Esophagus squamous epithelium (tissue), 5 donors: ENCODE measurements around the gene UBASH3A. TPM values are rescaled to one million over a fixed set of nuclear protein-coding genes. Genes with fewer than 3 reads are reported as not detected.

Source experiments
- DNase-seq: peaks from one replicate; lab custom pipeline; 2025; lab: John Stamatoyannopoulos, UW
- H3K27ac ChIP-seq, 4 donors: fragments of 200-600 bp; sonication (generic); one replicate each; pipeline ENCODE4 v1.5.1; 2016 to 2019; ENCODE audit warnings: mild to moderate bottlenecking in 1 of 4
- H3K27me3 ChIP-seq, 4 donors: fragments of 200-600 bp; sonication (generic); 1 replicate in 3 of 4; 2 replicates in 1 of 4; pipeline versions ENCODE4 v1.5.1 to v1.6.0; 2017 to 2021; ENCODE audit warnings: antibody characterized with exemption in 1 of 4
- H3K36me3 ChIP-seq, 3 donors: fragments of 200-600 bp; sonication (generic); one replicate each; pipeline ENCODE4 v1.5.1; 2016 to 2019
- H3K4me1 ChIP-seq, 3 donors: fragments of 200-600 bp; sonication (generic); one replicate each; pipeline ENCODE4 v1.5.1; 2017 to 2019
- H3K4me3 ChIP-seq, 4 donors: fragments of 200-600 bp; sonication (generic); 1 replicate in 3 of 4; 2 replicates in 1 of 4; pipeline ENCODE4 v1.5.1; 2016 to 2019; ENCODE audit warnings: mild to moderate bottlenecking in 2 of 4, moderate library complexity in 1 of 4
- H3K9me3 ChIP-seq, 3 donors: fragments of 200-600 bp; sonication (generic); one replicate each; pipeline ENCODE4 v1.5.1; 2016 to 2019
- CTCF ChIP-seq, 6 experiments: fragments of 450-650 bp in 4 of 6; fragments of 200-600 bp in 2 of 6; sonication (generic) in 2 of 6; IDR thresholded peaks; one replicate each; pipeline ENCODE4 v1.5.1; 2016 to 2019; ENCODE audit warnings: antibody characterized with exemption in 6 of 6, mild to moderate bottlenecking in 4 of 6, moderate library complexity in 4 of 6
- POLR2A ChIP-seq, 4 donors: fragments of 450-650 bp; IDR thresholded peaks; one replicate each; pipeline ENCODE4 v1.6.1; 2017; ENCODE audit warnings: antibody characterized with exemption in 4 of 4, mild to moderate bottlenecking in 4 of 4, moderate library complexity in 3 of 4
- WGBS, 2 donors: methylation state at CpG; one replicate each; pipeline ENCODE4 v1.1.5; 2018; 5-methylcytosine and 5-hydroxymethylcytosine counted together
- intact Hi-C: fragments of 100-400 bp; cut with DNase I; formaldehyde crosslinking; loops from one replicate; pipeline ENCODE4 v1.15.0; 2022
- total RNA-seq, 4 donors: library from RNA; depleted of rRNA; stranded (reverse); fragments of >200 nt; gene quantifications; one replicate each; pipeline ENCODE4 v1.1.0, GENCODE V29; 2016
- donor health status: DM: yes; HTN: yes; CAD: no.

The UBASH3A gene
- total RNA-seq, 4 donors from 2014 or later = 0.57 to 1.9 (median 0.73) TPM

GRCh38 chr21:42465008-42465802 is 61.5 kb downstream of the UBASH3A start:
- Histone ChIP-seq H3K9me3 (no peaks in the 10 kb centered on the region), H3K27ac (no peak overlapping the region), H3K4me1 (peaks cover 0 to 56% (median 14%) of the 10 kb centered on the region in 3 donors), H3K4me3 (no peak overlapping the region), H3K27me3 (no peaks in the 10 kb centered on the region), H3K36me3 (no peaks in the 10 kb centered on the region)
- DNase-seq = no peak
- 36 to 47% methylated on average over 8 of the region's 8 CpGs for WGBS, 2 donors
- intact Hi-C loops = no loop called here
- TF ChIP-seq CTCF (IDR thresholded peaks at IDR 0.05) (no peak), POLR2A (IDR thresholded peaks at IDR 0.05) (no peak)

DNA sequence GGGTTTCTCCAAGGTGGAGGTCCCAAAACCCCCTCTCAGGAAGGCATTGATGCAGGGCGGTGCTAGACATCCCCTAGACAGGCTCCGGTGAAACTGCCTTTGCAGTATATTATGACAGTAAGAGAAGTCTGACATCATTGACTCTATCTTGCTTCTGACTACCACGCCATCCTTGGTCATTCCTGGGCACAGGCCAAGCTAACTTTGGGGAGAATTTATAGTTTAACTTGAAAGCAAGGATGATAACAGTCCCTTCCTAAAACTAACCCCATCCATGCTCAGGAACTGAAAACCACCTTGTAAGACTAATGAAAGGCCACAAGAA is 62.1 kb downstream of the UBASH3A start:
- peaks cover 0 to 56% (median 14%) of the 10 kb centered on the region in 3 donors for H3K4me1 ChIP-seq
- DNase-seq = no peak
- intact Hi-C loops = no loop called here
- WGBS, 2 donors = 72% methylated on average over 3 of the region's 3 CpGs; no CpG with 5 or more reads in 1 of the 2 donors
- no peak overlapping the region for H3K27ac ChIP-seq
- no peaks in the 10 kb centered on the region for H3K27me3 ChIP-seq
- no peaks in the 10 kb centered on the region for H3K36me3 ChIP-seq
- TF ChIP-seq CTCF (IDR thresholded peaks at IDR 0.05) = no peak
- no peak for TF ChIP-seq POLR2A (IDR thresholded peaks at IDR 0.05)
- H3K4me3 ChIP-seq = no peak overlapping the region
- no peaks in the 10 kb centered on the region for H3K9me3 ChIP-seq

- DNase-seq = no peak
- Histone ChIP-seq H3K4me3 (no peak overlapping the region), H3K27ac (no peak overlapping the region), H3K36me3 (no peaks in the 10 kb centered on the region), H3K9me3 (no peaks in the 10 kb centered on the region), H3K4me1 (peaks cover 0 to 48% (median 14%) of the 10 kb centered on the region in 3 donors), H3K27me3 (no peaks in the 10 kb centered on the region)
- WGBS, 2 donors = 88 to 100% methylated on average over 2 to 7 of the region's 10 CpGs
- TF ChIP-seq CTCF (IDR thresholded peaks at IDR 0.05) (no peak), POLR2A (IDR thresholded peaks at IDR 0.05) (no peak)
- intact Hi-C loops = no loop called here
Measured at GRCh38 chr21:42466700-42467099, 63.0 kb downstream of the UBASH3A start.

DNA sequence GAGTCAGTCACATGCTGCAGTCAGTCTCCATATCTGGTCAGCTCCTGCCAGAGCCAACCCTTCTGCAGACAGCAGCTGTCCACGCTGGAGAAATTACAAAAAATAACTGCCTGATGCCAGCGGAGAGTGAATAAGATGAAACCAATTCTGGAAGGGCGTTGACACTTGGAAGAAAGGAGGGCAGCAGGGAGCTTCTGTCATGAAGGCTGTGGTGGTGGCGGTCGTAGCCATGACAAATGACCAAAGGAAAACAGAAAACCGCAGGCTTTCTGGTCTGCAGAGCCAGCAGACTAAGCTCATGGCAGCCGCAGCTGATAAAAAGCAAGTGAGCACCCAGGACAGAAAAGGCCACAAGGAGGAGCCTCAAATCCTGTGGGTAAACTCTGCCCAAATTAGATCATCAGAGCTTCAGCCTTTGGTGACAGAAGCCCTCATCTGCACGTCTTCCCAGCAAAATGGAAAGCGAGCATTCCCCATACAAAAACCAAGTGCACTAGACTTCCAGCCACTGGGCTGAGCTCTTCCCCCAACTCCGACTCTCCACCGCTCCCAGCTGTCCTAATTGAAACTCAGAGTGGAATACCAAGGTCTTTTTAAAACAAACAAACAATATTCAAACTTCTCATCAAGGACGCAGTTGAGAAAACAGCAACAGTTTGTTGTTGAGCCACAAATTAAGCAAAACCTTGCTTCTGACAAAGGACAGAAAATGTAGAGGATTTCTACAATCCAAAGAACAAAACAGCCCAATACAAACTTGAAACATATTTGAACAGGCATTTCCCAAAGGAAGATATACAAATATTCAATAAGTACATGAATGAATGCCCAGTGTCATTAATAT is 63.7 kb downstream of the UBASH3A start:
- no peak overlapping the region for H3K4me3 ChIP-seq
- intact Hi-C loops = no loop called here
- H3K36me3 ChIP-seq = no peaks in the 10 kb centered on the region
- peaks cover 0 to 41% (median 14%) of the 10 kb centered on the region in 3 donors for H3K4me1 ChIP-seq
- DNase-seq = no peak
- peak in 4 of 6 experiments; percentile 14 to 33 (median 22) for TF ChIP-seq CTCF (IDR thresholded peaks at IDR 0.05)
- no peak for TF ChIP-seq POLR2A (IDR thresholded peaks at IDR 0.05)
- H3K9me3 ChIP-seq = no peaks in the 10 kb centered on the region
- H3K27me3 ChIP-seq = no peaks in the 10 kb centered on the region
- H3K27ac ChIP-seq = no peak overlapping the region
- 51 to 63% methylated on average over 12 of the region's 12 CpGs for WGBS, 2 donors
